Osteocyte (in vitro differentiated cells): ENCODE results near the gene STYX. TPM values are rescaled to one million over a fixed set of nuclear protein-coding genes. Genes with fewer than 3 reads are reported as not detected.

Experiments
- DNase-seq: peaks from one replicate; pipeline ENCODE4 v3.0.0; 2021; ENCODE audit warnings: mixed read lengths; ENCODE audit not compliant: unreplicated experiment; ENCODE audit errors: extremely low spot score
- H3K27ac Mint-ChIP-seq: one replicate; pipeline ENCODE4 v1.8.0; 2021; ENCODE audit warnings: mild to moderate bottlenecking, mixed read lengths; ENCODE audit not compliant: unreplicated experiment
- H3K27me3 Mint-ChIP-seq: one replicate; pipeline ENCODE4 v1.8.0; 2021; ENCODE audit warnings: mixed read lengths; ENCODE audit not compliant: unreplicated experiment
- H3K36me3 Mint-ChIP-seq: one replicate; pipeline ENCODE4 v1.8.0; 2021; ENCODE audit warnings: mixed read lengths; ENCODE audit not compliant: unreplicated experiment
- H3K4me1 Mint-ChIP-seq: one replicate; pipeline ENCODE4 v1.8.0; 2021; ENCODE audit warnings: mixed read lengths; ENCODE audit not compliant: unreplicated experiment
- H3K4me3 Mint-ChIP-seq: one replicate; pipeline ENCODE4 v1.8.0; 2021; ENCODE audit warnings: mild to moderate bottlenecking, moderate library complexity, mixed read lengths; ENCODE audit not compliant: unreplicated experiment
- H3K9me3 Mint-ChIP-seq: one replicate; pipeline ENCODE4 v1.8.0; 2021; ENCODE audit warnings: mixed read lengths; ENCODE audit not compliant: unreplicated experiment
- CTCF ChIP-seq: fragments of 200-600 bp; sonication (generic); IDR thresholded peaks from 2 replicates; pipeline ENCODE4 v1.5.0; 2021; ENCODE audit warnings: antibody characterized with exemption, mild to moderate bottlenecking, moderate library complexity
- total RNA-seq: library from RNA; stranded (reverse); gene quantifications from 2 replicates; pipeline ENCODE4 v1.2.1, GENCODE V29; 2021

STYX gene
- total RNA-seq, 1 donor from 2014 or later: 16.8 TPM

GRCh38 chr14:52700701-52701172, 29.2 kb upstream of the STYX start:
- no peak for TF ChIP-seq CTCF
- H3K4me1 Mint-ChIP-seq: peaks cover 7% of the 10 kb centered on the region
- no peaks in the 10 kb centered on the region for H3K9me3 Mint-ChIP-seq
- no peak overlapping the region for H3K27ac Mint-ChIP-seq
- no peaks in the 10 kb centered on the region for H3K27me3 Mint-ChIP-seq
- no peak for DNase-seq
- H3K4me3 Mint-ChIP-seq: no peak overlapping the region
- no peaks in the 10 kb centered on the region for H3K36me3 Mint-ChIP-seq

- Mint-ChIP-seq H3K9me3 (no peaks in the 10 kb centered on the region), H3K27me3 (no peaks in the 10 kb centered on the region), H3K4me1 (peaks cover 7% of the 10 kb centered on the region), H3K27ac (no peak overlapping the region), H3K4me3 (no peak overlapping the region), H3K36me3 (no peaks in the 10 kb centered on the region)
- TF ChIP-seq CTCF: no peak
- no peak for DNase-seq
These were observed 28.7 kb upstream of the STYX start for GRCh38 chr14:52701223-52701622.

GRCh38 chr14:52703225-52703624, 26.7 kb upstream of the STYX start:
- no peaks in the 10 kb centered on the region for H3K27me3 Mint-ChIP-seq
- TF ChIP-seq CTCF: no peak
- H3K4me1 Mint-ChIP-seq: peaks cover 21% of the 10 kb centered on the region
- H3K9me3 Mint-ChIP-seq: no peaks in the 10 kb centered on the region
- no peak overlapping the region for H3K4me3 Mint-ChIP-seq
- H3K36me3 Mint-ChIP-seq: no peaks in the 10 kb centered on the region
- no peak for DNase-seq
- H3K27ac Mint-ChIP-seq: no peak overlapping the region

- no peak overlapping the region for H3K4me3 Mint-ChIP-seq
- no peak for DNase-seq
These were observed 26.3 kb upstream of the STYX start for GRCh38 chr14:52703664-52704063.

GRCh38 chr14:52706286-52706685, 23.7 kb upstream of the STYX start:
- H3K4me1 Mint-ChIP-seq: peaks cover 33% of the 10 kb centered on the region
- no peak for TF ChIP-seq CTCF
- H3K9me3 Mint-ChIP-seq: no peaks in the 10 kb centered on the region
- H3K36me3 Mint-ChIP-seq: peaks cover 25% of the 10 kb centered on the region
- no peak for DNase-seq
- H3K27me3 Mint-ChIP-seq: no peaks in the 10 kb centered on the region
- peak overlapping the region; percentile 98 for H3K27ac Mint-ChIP-seq
- peak overlapping the region; percentile 99 for H3K4me3 Mint-ChIP-seq

More at GRCh38 chr14:52703664-52704063, 26.3 kb upstream of the STYX start:
- peaks cover 25% of the 10 kb centered on the region for H3K4me1 Mint-ChIP-seq
- no peak overlapping the region for H3K27ac Mint-ChIP-seq
- H3K9me3 Mint-ChIP-seq: no peaks in the 10 kb centered on the region
- H3K36me3 Mint-ChIP-seq: peaks cover 2% of the 10 kb centered on the region
- no peaks in the 10 kb centered on the region for H3K27me3 Mint-ChIP-seq
- no peak for TF ChIP-seq CTCF
